Measurements from ENCODE around the gene COLEC12. TPM values are rescaled to one million over a fixed set of nuclear protein-coding genes. Genes with fewer than 3 reads are reported as not detected.

COLEC12 gene
- total RNA-seq, 1 experiment from 2014 or later, result 0.03 TPM

DNA sequence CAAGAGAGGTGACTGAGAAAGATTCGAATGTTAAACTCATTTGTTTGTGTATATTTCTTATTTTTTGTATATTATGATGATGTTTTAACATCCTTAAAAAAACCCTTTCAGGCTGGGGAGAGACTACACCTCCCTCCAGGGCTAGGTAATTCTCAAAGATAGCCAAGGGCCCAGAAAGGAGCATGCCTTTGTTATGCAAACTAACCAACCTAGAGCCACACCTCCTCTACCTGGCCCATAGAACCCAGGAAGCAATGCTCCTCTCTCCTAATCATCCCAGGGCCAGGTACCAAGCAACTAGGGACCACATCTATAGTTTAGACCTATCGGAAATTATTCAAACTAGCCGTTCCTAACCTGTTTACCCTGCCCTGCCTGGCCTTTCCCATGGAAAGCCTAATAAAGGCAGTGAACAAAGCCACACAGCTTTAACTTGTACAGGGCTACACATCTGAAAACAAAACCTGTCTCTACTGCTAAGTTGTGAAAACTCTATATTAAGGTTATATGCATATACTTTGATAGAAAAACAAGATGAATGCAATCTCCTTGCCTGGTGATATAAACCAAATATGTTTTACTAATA, 79.7 kb downstream of the COLEC12 start:
- in situ Hi-C loops (cut with HindIII; ENCODE audit: low pct_unique_long_range_greater_than_20kb, low sequenced_read_pairs), result no loop called here
- Histone ChIP-seq H3K27me3 (ENCODE audit: control insufficient read depth, insufficient read depth, low read length) (no peaks in the 10 kb centered on the region), H3K27ac (ENCODE audit: low read length) (no peak overlapping the region), H3K9me3 (ENCODE audit: control insufficient read depth, insufficient read depth, low read depth, low read length) (no peaks in the 10 kb centered on the region), H3K36me3 (ENCODE audit: control insufficient read depth, insufficient read depth, low read length) (no peaks in the 10 kb centered on the region), H3K4me1 (ENCODE audit: control insufficient read depth, insufficient read depth, low read length) (no peaks in the 10 kb centered on the region), H3K4me3 (ENCODE audit: low read depth in 2 of 2, low read length in 2 of 2) (no peak overlapping the region)
- ChIA-PET POLR2A (no interaction called here), CTCF (no interaction called here)
- TF ChIP-seq POLR2AphosphoS5 (IDR thresholded peaks at IDR 0.05; ENCODE audit: low read depth, low read length), result no peak
- no peak for TF ChIP-seq SIN3A (IDR thresholded peaks at IDR 0.05; ENCODE audit: borderline replicate concordance, insufficient read depth, low read depth, low read length)
- TF ChIP-seq TCF7L2 (IDR thresholded peaks at IDR 0.05; ENCODE audit: low read depth, low read length), result no peak
- TF ChIP-seq, protein P1, sequence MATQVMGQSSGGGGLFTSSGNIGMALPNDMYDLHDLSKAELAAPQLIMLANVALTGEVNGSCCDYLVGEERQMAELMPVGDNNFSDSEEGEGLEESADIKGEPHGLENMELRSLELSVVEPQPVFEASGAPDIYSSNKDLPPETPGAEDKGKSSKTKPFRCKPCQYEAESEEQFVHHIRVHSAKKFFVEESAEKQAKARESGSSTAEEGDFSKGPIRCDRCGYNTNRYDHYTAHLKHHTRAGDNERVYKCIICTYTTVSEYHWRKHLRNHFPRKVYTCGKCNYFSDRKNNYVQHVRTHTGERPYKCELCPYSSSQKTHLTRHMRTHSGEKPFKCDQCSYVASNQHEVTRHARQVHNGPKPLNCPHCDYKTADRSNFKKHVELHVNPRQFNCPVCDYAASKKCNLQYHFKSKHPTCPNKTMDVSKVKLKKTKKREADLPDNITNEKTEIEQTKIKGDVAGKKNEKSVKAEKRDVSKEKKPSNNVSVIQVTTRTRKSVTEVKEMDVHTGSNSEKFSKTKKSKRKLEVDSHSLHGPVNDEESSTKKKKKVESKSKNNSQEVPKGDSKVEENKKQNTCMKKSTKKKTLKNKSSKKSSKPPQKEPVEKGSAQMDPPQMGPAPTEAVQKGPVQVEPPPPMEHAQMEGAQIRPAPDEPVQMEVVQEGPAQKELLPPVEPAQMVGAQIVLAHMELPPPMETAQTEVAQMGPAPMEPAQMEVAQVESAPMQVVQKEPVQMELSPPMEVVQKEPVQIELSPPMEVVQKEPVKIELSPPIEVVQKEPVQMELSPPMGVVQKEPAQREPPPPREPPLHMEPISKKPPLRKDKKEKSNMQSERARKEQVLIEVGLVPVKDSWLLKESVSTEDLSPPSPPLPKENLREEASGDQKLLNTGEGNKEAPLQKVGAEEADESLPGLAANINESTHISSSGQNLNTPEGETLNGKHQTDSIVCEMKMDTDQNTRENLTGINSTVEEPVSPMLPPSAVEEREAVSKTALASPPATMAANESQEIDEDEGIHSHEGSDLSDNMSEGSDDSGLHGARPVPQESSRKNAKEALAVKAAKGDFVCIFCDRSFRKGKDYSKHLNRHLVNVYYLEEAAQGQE (IDR thresholded peaks at IDR 0.05; ENCODE audit: insufficient read depth in 1 of 2, low read depth in 2 of 2, low read length in 1 of 2), result no peak
- TF ChIP-seq, protein P2, sequence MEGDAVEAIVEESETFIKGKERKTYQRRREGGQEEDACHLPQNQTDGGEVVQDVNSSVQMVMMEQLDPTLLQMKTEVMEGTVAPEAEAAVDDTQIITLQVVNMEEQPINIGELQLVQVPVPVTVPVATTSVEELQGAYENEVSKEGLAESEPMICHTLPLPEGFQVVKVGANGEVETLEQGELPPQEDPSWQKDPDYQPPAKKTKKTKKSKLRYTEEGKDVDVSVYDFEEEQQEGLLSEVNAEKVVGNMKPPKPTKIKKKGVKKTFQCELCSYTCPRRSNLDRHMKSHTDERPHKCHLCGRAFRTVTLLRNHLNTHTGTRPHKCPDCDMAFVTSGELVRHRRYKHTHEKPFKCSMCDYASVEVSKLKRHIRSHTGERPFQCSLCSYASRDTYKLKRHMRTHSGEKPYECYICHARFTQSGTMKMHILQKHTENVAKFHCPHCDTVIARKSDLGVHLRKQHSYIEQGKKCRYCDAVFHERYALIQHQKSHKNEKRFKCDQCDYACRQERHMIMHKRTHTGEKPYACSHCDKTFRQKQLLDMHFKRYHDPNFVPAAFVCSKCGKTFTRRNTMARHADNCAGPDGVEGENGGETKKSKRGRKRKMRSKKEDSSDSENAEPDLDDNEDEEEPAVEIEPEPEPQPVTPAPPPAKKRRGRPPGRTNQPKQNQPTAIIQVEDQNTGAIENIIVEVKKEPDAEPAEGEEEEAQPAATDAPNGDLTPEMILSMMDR (IDR thresholded peaks at IDR 0.05), result no peak
- BruUV-seq (replicated peaks), result no TSS peak
- ATAC-seq, result no peak
- intact Hi-C loops (cut with micrococcal nuclease; ENCODE audit: unreplicated experiment), result no loop called here
- no peak for DNase-seq (ENCODE audit: low read depth, low spot score)

- no peaks in the 10 kb centered on the region for H3K9me3 ChIP-seq (ENCODE audit: control insufficient read depth, insufficient read depth, low read depth, low read length)
- no peak overlapping the region for H3K27ac ChIP-seq (ENCODE audit: low read length)
- no peaks in the 10 kb centered on the region for H3K36me3 ChIP-seq (ENCODE audit: control insufficient read depth, insufficient read depth, low read length)
- ChIA-PET POLR2A (no interaction called here), CTCF (no interaction called here)
- in situ Hi-C loops (cut with HindIII; ENCODE audit: low pct_unique_long_range_greater_than_20kb, low sequenced_read_pairs), result no loop called here
- TF ChIP-seq POLR2AphosphoS5 (IDR thresholded peaks at IDR 0.05; ENCODE audit: low read depth, low read length), result no peak
- no peak for TF ChIP-seq SIN3A (IDR thresholded peaks at IDR 0.05; ENCODE audit: borderline replicate concordance, insufficient read depth, low read depth, low read length)
- TF ChIP-seq, protein P1 (IDR thresholded peaks at IDR 0.05; ENCODE audit: insufficient read depth in 1 of 2, low read depth in 2 of 2, low read length in 1 of 2), result no peak
- TF ChIP-seq, protein P2 (IDR thresholded peaks at IDR 0.05), result no peak
- no peak for TF ChIP-seq TCF7L2 (IDR thresholded peaks at IDR 0.05; ENCODE audit: low read depth, low read length)
- no TSS peak for BruUV-seq (replicated peaks)
- H3K4me1 ChIP-seq (ENCODE audit: control insufficient read depth, insufficient read depth, low read length), result no peaks in the 10 kb centered on the region
- ATAC-seq, result no peak
- no peak overlapping the region for H3K4me3 ChIP-seq (ENCODE audit: low read depth in 2 of 2, low read length in 2 of 2)
- intact Hi-C loops (cut with micrococcal nuclease; ENCODE audit: unreplicated experiment), result no loop called here
- H3K27me3 ChIP-seq (ENCODE audit: control insufficient read depth, insufficient read depth, low read length), result no peaks in the 10 kb centered on the region
- DNase-seq (ENCODE audit: low read depth, low spot score), result no peak
Measured at GRCh38 chr18:419541-420175, 80.8 kb downstream of the COLEC12 start.

All from Panc1 (cell line).